Ishikawa (cell line): ENCODE data around the gene BIRC3.

Experiments
- CEBPB ChIP-seq: IDR thresholded peaks from 2 replicates; pipeline ENCODE4 v1.6.1; 2012
- CREB1 ChIP-seq: IDR thresholded peaks from 2 replicates; pipeline ENCODE4 v1.6.1; 2012; ENCODE audit warnings: low read depth
- EGR1 ChIP-seq: IDR thresholded peaks from 2 replicates; pipeline ENCODE4 v1.6.1; 2012
- FOXM1 ChIP-seq: IDR thresholded peaks from 2 replicates; pipeline ENCODE4 v1.6.1; 2012; ENCODE audit warnings: low read depth, borderline replicate concordance
- MAX ChIP-seq: IDR thresholded peaks from 2 replicates; pipeline ENCODE4 v1.6.1; 2012
- NFIC ChIP-seq: IDR thresholded peaks from 2 replicates; pipeline ENCODE4 v1.6.1; 2012
- RAD21 ChIP-seq: IDR thresholded peaks from 2 replicates; pipeline ENCODE4 v1.6.1; 2012; ENCODE audit warnings: low read depth
- REST ChIP-seq: IDR thresholded peaks from 2 replicates; pipeline ENCODE4 v1.6.1; 2012; ENCODE audit warnings: low read depth, mild to moderate bottlenecking
- TEAD4 ChIP-seq: IDR thresholded peaks from 2 replicates; pipeline ENCODE4 v1.6.1; 2012
- USF1 ChIP-seq: IDR thresholded peaks from 2 replicates; pipeline ENCODE4 v1.6.1; 2012
- YY1 ChIP-seq: IDR thresholded peaks from 2 replicates; pipeline ENCODE4 v1.6.1; 2012; ENCODE audit warnings: low read depth

GRCh38 chr11:102291831-102292230 is 25.5 kb upstream of the BIRC3 start:
- no peak for TF ChIP-seq CREB1
- TF ChIP-seq MAX = no peak
- no peak for TF ChIP-seq CEBPB
- TF ChIP-seq NFIC = no peak
- TF ChIP-seq USF1 = no peak
- TF ChIP-seq RAD21 = no peak
- no peak for TF ChIP-seq EGR1
- no peak for TF ChIP-seq TEAD4
- TF ChIP-seq REST = no peak
- TF ChIP-seq FOXM1 = no peak
- no peak for TF ChIP-seq YY1
